Measurements from ENCODE around the gene UBE2N.

UBE2N gene

GRCh38 chr12:93441081-93441616 lies 598 bp downstream of the UBE2N start:
- Histone ChIP-seq H3K27ac (replicated peaks) (peak overlapping the region; percentile 93), H3K4me3 (replicated peaks; ENCODE audit: insufficient read depth, low read length) (peak overlapping the region; percentile 89), H3K27me3 (ENCODE audit: insufficient read depth, poor library complexity, severe bottlenecking) (no peaks in the 10 kb centered on the region)
- no peak for DNase-seq (ENCODE audit: low read depth in 1 of 2, low spot score in 1 of 2)
- TF ChIP-seq GABPA (IDR thresholded peaks at IDR 0.05; ENCODE audit: low read depth): no peak
- no peak for TF ChIP-seq CTCF (IDR thresholded peaks at IDR 0.05; ENCODE audit: insufficient read depth, low read length)
- no peak for TF ChIP-seq POLR2AphosphoS5 (IDR thresholded peaks at IDR 0.05; ENCODE audit: low read depth)
- TF ChIP-seq REST (IDR thresholded peaks at IDR 0.05; ENCODE audit: insufficient replicate concordance, low read depth): no peak
- TF ChIP-seq SPI1 (IDR thresholded peaks at IDR 0.05; ENCODE audit: borderline replicate concordance, low read depth): no peak

GRCh38 chr12:93440043-93440835 lies 1.5 kb downstream of the UBE2N start:
- TF ChIP-seq POLR2AphosphoS5 (IDR thresholded peaks at IDR 0.05; ENCODE audit: low read depth): no peak
- TF ChIP-seq CTCF (IDR thresholded peaks at IDR 0.05; ENCODE audit: insufficient read depth, low read length): no peak
- TF ChIP-seq REST (IDR thresholded peaks at IDR 0.05; ENCODE audit: insufficient replicate concordance, low read depth): no peak
- no peak for TF ChIP-seq SPI1 (IDR thresholded peaks at IDR 0.05; ENCODE audit: borderline replicate concordance, low read depth)
- TF ChIP-seq GABPA (IDR thresholded peaks at IDR 0.05; ENCODE audit: low read depth): no peak
- peak overlapping the region; percentile 89 for H3K4me3 ChIP-seq (replicated peaks; ENCODE audit: insufficient read depth, low read length)
- H3K27ac ChIP-seq (replicated peaks): peak overlapping the region; percentile 93
- DNase-seq (ENCODE audit: low read depth in 1 of 2, low spot score in 1 of 2): no peak
- H3K27me3 ChIP-seq (ENCODE audit: insufficient read depth, poor library complexity, severe bottlenecking): no peaks in the 10 kb centered on the region

- DNase-seq (ENCODE audit: low read depth in 1 of 2, low spot score in 1 of 2): no peak
- H3K27me3 ChIP-seq (ENCODE audit: insufficient read depth, poor library complexity, severe bottlenecking): no peaks in the 10 kb centered on the region
- TF ChIP-seq POLR2AphosphoS5 (IDR thresholded peaks at IDR 0.05; ENCODE audit: low read depth) (no peak), CTCF (IDR thresholded peaks at IDR 0.05; ENCODE audit: insufficient read depth, low read length) (no peak), REST (IDR thresholded peaks at IDR 0.05; ENCODE audit: insufficient replicate concordance, low read depth) (no peak), GABPA (IDR thresholded peaks at IDR 0.05; ENCODE audit: low read depth) (no peak), SPI1 (IDR thresholded peaks at IDR 0.05; ENCODE audit: borderline replicate concordance, low read depth) (no peak)
- no peak overlapping the region for H3K4me3 ChIP-seq (replicated peaks; ENCODE audit: insufficient read depth, low read length)
- H3K27ac ChIP-seq (replicated peaks): no peak overlapping the region
Observed at GRCh38 chr12:93438266-93439050, 3.3 kb downstream of the UBE2N start.
